Parathyroid adenoma (tissue), 2 donors: ENCODE measurements around the gene SLC5A8.

Source experiments
- H2AFZ ChIP-seq: fragments of 300-600 bp; sonication (generic); one replicate; pipeline ENCODE4 v1.7.0; 2017; ENCODE audit warnings: antibody characterized with exemption, mild to moderate bottlenecking
- H3K27ac ChIP-seq: fragments of 300-600 bp; sonication (generic); one replicate; pipeline ENCODE4 v1.7.0; 2017
- H3K27me3 ChIP-seq: fragments of 300-600 bp; sonication (generic); one replicate; pipeline ENCODE4 v1.7.0; 2017; ENCODE audit warnings: low read length; ENCODE audit not compliant: control insufficient read depth, insufficient read depth
- H3K36me3 ChIP-seq: fragments of 300-600 bp; sonication (generic); one replicate; pipeline ENCODE4 v1.7.0; 2017; ENCODE audit warnings: low read length; ENCODE audit not compliant: control insufficient read depth, insufficient read depth
- H3K4me1 ChIP-seq: fragments of 300-600 bp; sonication (generic); one replicate; pipeline ENCODE4 v1.7.0; 2017; ENCODE audit warnings: control low read depth
- H3K4me2 ChIP-seq: fragments of 300-600 bp; sonication (generic); one replicate; pipeline ENCODE4 v1.7.0; 2017; ENCODE audit warnings: low read length
- H3K4me3 ChIP-seq: fragments of 300-600 bp; sonication (generic); one replicate; pipeline ENCODE4 v1.7.0; 2017; ENCODE audit warnings: low read depth, low read length
- H3K79me2 ChIP-seq: fragments of 300-600 bp; sonication (generic); one replicate; pipeline ENCODE4 v1.7.0; 2017; ENCODE audit warnings: control low read depth
- H3K9ac ChIP-seq: fragments of 300-600 bp; sonication (generic); one replicate; pipeline ENCODE4 v1.7.0; 2017; ENCODE audit warnings: mild to moderate bottlenecking
- H3K9me3 ChIP-seq: fragments of 300-600 bp; sonication (generic); one replicate; pipeline ENCODE4 v1.7.0; 2017; ENCODE audit warnings: low read length; ENCODE audit not compliant: control insufficient read depth
- CTCF ChIP-seq: fragments of 300-600 bp; sonication (generic); IDR thresholded peaks from one replicate; pipeline ENCODE4 v1.7.0; 2017; ENCODE audit warnings: antibody characterized with exemption, mild to moderate bottlenecking
- donor health status: primary hyperparathyroidism.

The SLC5A8 gene

DNA sequence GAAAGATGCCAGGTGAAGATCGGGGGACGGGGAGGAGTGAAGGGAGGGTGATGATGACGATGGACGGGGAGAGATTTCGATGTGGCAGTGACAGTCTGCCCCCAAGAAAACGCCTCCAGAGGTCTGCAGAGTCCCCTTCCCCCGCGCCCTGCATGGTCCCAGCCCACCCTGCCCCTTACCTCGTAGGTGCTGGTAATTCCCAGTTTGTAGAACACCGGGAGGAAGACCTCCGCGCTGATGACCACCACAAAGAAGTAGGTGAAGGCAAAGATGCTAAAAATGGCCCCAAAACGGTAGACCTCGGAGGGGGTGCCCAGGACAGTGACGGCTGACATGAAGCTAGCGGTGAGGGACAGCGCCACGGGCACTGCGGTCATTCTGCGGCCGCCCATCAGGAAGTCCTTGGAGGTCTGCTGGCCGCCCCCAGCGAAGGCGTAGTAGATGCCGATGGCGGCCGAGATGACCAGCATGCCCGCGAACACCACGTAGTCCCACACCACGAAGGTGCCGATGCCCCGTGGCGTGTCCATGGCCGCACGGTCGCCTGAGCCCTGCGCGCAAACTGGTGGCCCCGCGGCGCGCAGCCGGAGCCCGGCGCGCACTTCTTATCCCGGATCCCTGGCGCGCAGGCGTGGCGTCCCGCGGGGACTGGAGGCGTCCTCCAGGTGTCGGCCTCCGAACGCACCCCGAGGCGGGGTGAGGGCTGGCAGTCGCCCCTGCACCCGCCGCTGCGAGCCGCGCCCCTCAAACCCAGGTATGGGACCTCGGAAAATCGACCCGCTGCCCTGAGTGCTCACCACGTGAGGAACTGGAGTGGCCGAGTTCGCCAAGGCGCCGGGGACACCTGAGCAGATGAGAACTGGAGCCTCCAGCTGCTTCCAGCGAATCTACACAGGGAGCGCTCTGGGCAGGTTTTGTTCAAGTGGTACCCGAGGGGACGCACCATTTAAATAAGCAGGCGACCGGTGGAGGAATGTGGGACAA, at the start of gene SLC5A8:
SLC5A8 (minus strand) TSS at position 920 of the 984 bp plus-strand sequence; CDS start at position 530, 390 bp downstream.
- Histone ChIP-seq H3K9ac (no peak within 1 kb of the TSS), H3K9me3 (no peaks in the 10 kb centered on the region), H3K4me3 (peak within 1 kb of the TSS; percentile 15), H3K4me1 (peaks cover 6% of the 10 kb centered on the region), H3K79me2 (no peaks in the 10 kb centered on the region), H2AFZ (peak within 1 kb of the TSS; percentile 55), H3K27ac (no peak within 1 kb of the TSS), H3K27me3 (peaks cover 2% of the 10 kb centered on the region), H3K4me2 (peak within 1 kb of the TSS; percentile 64), H3K36me3 (no peaks in the 10 kb centered on the region)
- TF ChIP-seq CTCF: no peak

- no peak overlapping the region for H3K4me3 ChIP-seq
- no peaks in the 10 kb centered on the region for H3K79me2 ChIP-seq
- H2AFZ ChIP-seq: no peak overlapping the region
- no peak overlapping the region for H3K4me2 ChIP-seq
- H3K4me1 ChIP-seq: no peaks in the 10 kb centered on the region
- no peaks in the 10 kb centered on the region for H3K27me3 ChIP-seq
- no peak overlapping the region for H3K27ac ChIP-seq
- H3K9me3 ChIP-seq: no peaks in the 10 kb centered on the region
- no peaks in the 10 kb centered on the region for H3K36me3 ChIP-seq
- no peak overlapping the region for H3K9ac ChIP-seq
- TF ChIP-seq CTCF: no peak
Observed at GRCh38 chr12:101257357-101257756, 47.3 kb upstream of the SLC5A8 start.

DNA sequence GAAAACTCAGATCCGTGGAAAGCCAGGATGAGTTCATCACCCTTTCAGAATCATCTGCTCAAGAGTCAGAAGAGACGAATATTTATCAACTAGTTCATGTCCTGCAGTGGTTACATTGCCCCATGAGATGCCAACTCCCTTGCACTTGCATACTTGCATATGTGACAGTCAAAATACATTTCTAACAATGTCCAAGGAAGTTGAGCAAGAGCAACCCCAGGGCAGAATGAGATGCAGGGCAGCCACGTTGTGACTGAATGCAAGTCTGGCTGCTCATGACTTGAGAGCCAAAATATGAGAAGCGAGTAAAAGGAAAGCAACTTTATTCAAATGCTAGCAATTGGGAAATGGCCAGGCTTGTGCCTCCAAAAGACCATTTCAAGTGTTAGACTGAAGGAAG, 46.2 kb upstream of the SLC5A8 start:
- no peaks in the 10 kb centered on the region for H3K79me2 ChIP-seq
- no peak overlapping the region for H2AFZ ChIP-seq
- no peak for TF ChIP-seq CTCF
- no peak overlapping the region for H3K4me3 ChIP-seq
- no peaks in the 10 kb centered on the region for H3K27me3 ChIP-seq
- H3K27ac ChIP-seq: no peak overlapping the region
- no peak overlapping the region for H3K9ac ChIP-seq
- no peaks in the 10 kb centered on the region for H3K4me1 ChIP-seq
- no peaks in the 10 kb centered on the region for H3K36me3 ChIP-seq
- H3K4me2 ChIP-seq: no peak overlapping the region
- no peaks in the 10 kb centered on the region for H3K9me3 ChIP-seq

GRCh38 chr12:101243616-101244015, 33.6 kb upstream of the SLC5A8 start:
- H3K9ac ChIP-seq: no peak overlapping the region
- no peaks in the 10 kb centered on the region for H3K79me2 ChIP-seq
- H2AFZ ChIP-seq: no peak overlapping the region
- no peak overlapping the region for H3K4me2 ChIP-seq
- no peak for TF ChIP-seq CTCF
- H3K27me3 ChIP-seq: no peaks in the 10 kb centered on the region
- no peak overlapping the region for H3K4me3 ChIP-seq
- H3K36me3 ChIP-seq: no peaks in the 10 kb centered on the region
- H3K4me1 ChIP-seq: no peaks in the 10 kb centered on the region
- H3K9me3 ChIP-seq: no peaks in the 10 kb centered on the region
- no peak overlapping the region for H3K27ac ChIP-seq

- no peaks in the 10 kb centered on the region for H3K9me3 ChIP-seq
- H3K4me3 ChIP-seq: no peak overlapping the region
- no peaks in the 10 kb centered on the region for H3K36me3 ChIP-seq
- H3K27me3 ChIP-seq: no peaks in the 10 kb centered on the region
- H3K9ac ChIP-seq: no peak overlapping the region
- no peak overlapping the region for H3K27ac ChIP-seq
- no peaks in the 10 kb centered on the region for H3K4me1 ChIP-seq
- no peak overlapping the region for H2AFZ ChIP-seq
- TF ChIP-seq CTCF: no peak
- H3K79me2 ChIP-seq: no peaks in the 10 kb centered on the region
- H3K4me2 ChIP-seq: no peak overlapping the region
Observed at GRCh38 chr12:101243074-101243473, 33.0 kb upstream of the SLC5A8 start.
